Activated naive CD8-positive, alpha-beta T cell treated with anti-CD3 and anti-CD28 coated beads, Interleukin-2, amount 50 U/mL, for 16 hours (primary cell): ENCODE measurements around the gene ATP8B1.
A peak's percentile ranks its signal among the peaks of the same experiment; 100 is the strongest.
"Not testable (repeated sequence)": the region's sequence is repeated elsewhere in the genome, so short reads cannot be mapped to it uniquely, and the experiment has no call there.

Experiments
- DNase-seq: peaks from one replicate; pipeline ENCODE4 v3.0.0-alpha.2; 2020; ENCODE audit warnings: low read depth, low spot score

ATP8B1 gene

DNA sequence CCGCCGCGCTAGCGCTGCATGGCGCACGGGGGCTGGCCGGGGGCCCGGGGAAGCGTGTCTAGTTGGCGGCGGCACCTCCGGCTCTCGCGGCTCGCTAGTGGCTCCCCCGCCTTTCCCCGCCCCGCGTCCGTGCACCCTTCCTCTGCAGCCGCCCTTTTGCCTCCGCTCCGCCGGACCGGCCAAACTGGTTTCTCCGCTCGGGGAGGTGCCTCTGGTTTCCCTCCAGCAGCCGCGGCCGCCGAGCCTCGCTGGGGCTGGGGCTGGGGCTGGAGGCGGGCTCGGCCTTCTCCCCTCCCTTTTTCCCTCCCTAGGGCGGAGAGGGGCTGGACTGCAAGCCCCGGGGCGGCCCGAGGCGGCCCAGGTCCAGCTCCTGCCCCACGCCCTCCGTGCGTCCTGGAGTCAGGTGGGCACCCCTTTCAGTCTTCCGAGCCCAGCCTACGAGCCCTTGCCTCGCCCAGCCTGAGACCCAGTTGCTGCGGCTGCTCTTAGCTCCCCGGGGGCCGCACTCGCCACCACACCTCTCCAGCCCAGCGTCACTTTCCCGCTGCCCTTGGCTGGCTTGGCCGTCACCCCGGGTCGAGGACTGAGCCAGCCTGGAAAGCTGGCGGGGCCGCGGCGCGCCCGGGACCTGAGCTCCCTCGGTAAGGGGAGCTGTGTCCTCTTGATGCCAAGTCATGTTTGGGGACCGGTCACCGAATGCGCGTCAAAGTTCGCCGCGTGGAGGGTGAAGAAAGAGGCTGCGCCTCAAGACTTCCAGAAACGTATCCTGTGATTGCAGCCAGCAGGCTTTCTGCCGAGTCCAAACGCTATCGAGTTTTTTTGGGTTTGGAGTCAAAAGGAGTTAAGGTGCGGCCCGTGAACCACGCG, at the start of gene ATP8B1:
TSS of gene ATP8B1 (minus strand) at position 213 of the 867 bp plus-strand sequence. CDS start 71,508 bp downstream, outside the sequence.
- DNase-seq = no peak

- no peak for DNase-seq
Observed at GRCh38 chr18:57850063-57850462, 46.9 kb upstream of the ATP8B1 start.

- DNase-seq = not testable (repeated sequence)
Observed at GRCh38 chr18:57848374-57848773, 45.3 kb upstream of the ATP8B1 start.

GRCh38 chr18:57847431-57847830, 44.3 kb upstream of the ATP8B1 start:
- not testable (repeated sequence) for DNase-seq

DNA sequence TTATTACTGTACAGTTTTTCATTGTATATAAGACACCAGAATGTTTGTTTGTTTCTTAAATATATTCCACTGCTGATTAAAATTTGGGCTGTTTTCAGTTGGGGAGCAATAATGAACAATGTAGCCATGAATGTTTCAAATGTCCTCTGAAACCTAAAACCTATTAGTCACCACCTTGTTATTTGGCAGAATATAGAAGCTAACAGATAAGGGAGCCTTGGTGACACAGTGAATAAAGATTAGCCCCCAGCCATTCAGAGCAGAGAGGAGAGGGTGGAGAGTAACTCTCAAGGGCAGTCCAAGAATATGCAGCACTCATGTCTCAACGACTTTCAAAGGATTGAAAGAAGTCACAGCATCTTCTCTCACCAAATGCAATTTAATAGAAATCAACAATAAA, 43.1 kb upstream of the ATP8B1 start:
- DNase-seq = no peak

DNA sequence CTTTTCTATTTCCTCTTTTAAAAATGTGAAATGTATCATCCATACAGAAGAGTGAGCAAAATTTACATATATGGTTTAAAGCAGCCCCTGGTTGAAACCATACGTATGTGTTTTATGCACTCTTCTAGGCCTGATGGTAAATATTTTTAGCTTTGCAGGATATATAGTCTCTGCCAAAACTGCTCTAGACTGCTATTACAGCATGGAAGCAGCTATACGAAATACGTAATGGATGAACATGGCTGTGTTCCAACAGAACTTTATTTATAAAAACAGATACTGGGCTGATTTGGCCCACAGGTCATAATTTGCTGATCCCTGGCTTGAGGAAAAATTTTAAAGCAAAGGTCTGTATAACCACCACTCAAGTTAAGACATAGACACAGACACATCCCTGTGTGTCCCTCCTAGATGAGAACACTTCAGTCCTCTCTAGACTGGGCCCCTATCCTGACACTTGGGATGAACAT, 42.5 kb upstream of the ATP8B1 start:
- DNase-seq = no peak

- no peak for DNase-seq
Observed at GRCh38 chr18:57844319-57844718, 41.2 kb upstream of the ATP8B1 start.

GRCh38 chr18:57843386-57843785, 40.3 kb upstream of the ATP8B1 start:
- no peak for DNase-seq

DNA sequence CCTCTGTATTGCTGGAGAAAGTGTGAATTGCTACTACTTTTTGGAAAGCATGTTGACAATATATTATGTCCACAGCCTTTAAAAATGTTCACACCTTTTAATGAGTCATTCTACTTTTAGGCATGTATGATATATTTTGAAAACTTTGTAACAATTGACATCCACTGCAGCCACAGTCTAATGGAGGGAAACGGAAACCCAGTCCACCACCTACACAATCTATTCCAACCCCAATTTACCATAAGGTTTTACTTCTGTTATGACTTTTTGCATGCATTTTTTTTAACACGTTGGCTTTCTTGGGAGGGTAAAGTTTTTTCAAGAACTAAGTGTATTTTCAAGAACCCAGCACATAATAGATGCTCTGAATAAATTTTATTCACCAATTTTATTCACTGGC, 38.5 kb upstream of the ATP8B1 start:
- DNase-seq = no peak

GRCh38 chr18:57839942-57840381, 36.8 kb upstream of the ATP8B1 start:
- no peak for DNase-seq

GRCh38 chr18:57837917-57838548, 34.9 kb upstream of the ATP8B1 start:
- DNase-seq = no peak

DNA sequence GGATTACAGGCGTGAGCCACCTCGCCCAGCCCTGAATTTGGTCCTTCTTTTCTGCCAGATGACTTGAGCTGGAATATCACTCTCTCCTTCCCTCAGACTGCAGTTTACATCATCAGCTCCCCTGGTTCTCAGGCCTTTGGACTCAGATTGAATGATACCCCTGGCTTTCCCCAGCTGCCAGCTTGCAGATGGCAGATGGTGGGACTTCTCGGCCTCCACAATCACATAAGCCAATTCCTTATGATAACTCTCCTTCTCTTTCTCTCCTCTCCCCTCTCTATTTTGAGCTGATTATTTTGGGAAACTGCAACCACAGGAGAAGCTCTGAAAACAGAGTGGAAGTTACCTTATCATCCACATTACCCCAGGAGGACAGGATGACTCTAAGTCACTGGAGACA, 33.4 kb upstream of the ATP8B1 start:
- DNase-seq = no peak

DNA sequence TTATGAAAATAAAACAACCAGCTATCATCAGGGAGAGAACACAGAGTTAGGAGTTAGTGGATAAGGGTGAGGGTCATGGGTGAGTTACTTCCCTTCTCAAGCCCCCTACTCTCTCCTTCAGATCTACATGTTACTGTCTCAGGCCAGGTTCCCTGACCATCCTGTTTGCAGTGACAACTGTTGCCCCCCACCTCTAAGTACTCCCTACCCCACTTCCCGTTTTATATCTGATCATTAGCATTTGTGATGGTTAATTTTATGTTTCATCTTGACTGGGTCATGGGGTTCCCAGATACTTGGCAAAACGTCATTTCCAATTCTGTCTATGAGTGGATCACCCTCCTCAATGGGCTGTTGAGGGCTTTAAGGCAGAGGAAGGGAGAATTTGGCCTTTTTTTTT, 32.8 kb upstream of the ATP8B1 start:
- DNase-seq = no peak

- no peak for DNase-seq
Observed at GRCh38 chr18:57834616-57835015, 31.5 kb upstream of the ATP8B1 start.

DNA sequence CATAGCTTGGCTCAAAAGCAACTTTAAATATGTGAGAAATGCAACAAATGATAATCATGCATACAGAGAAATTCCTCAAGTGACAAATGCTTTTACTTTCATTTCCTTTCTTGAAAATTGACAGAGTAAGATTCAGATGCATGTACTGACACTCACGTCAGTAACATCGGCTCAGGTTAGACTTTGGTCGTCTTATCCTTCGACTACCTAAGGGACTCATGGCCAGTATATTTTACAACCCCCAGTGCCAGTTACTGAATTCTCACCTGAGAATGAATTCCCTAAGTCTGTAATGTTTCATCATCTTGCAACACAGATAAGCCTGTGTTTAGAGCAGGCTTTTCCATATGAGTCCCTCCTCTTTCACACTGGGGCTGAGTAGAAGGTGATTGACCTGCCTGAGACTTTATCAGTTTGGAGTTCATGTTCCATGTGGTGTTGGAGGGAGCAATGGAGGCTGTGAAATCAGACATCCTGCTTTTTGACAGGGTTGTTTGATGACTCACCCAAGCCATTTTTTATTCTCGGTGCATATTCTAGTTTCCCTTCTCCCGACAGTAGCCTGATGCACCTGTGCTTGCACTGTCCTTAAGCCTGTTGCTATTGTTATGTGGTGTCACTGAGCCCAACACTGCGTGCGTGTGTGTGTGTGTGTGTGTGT, 30.5 kb upstream of the ATP8B1 start:
- peak; percentile 20 for DNase-seq

- DNase-seq = no peak
Observed at GRCh38 chr18:57832730-57833129, 29.6 kb upstream of the ATP8B1 start.

DNA sequence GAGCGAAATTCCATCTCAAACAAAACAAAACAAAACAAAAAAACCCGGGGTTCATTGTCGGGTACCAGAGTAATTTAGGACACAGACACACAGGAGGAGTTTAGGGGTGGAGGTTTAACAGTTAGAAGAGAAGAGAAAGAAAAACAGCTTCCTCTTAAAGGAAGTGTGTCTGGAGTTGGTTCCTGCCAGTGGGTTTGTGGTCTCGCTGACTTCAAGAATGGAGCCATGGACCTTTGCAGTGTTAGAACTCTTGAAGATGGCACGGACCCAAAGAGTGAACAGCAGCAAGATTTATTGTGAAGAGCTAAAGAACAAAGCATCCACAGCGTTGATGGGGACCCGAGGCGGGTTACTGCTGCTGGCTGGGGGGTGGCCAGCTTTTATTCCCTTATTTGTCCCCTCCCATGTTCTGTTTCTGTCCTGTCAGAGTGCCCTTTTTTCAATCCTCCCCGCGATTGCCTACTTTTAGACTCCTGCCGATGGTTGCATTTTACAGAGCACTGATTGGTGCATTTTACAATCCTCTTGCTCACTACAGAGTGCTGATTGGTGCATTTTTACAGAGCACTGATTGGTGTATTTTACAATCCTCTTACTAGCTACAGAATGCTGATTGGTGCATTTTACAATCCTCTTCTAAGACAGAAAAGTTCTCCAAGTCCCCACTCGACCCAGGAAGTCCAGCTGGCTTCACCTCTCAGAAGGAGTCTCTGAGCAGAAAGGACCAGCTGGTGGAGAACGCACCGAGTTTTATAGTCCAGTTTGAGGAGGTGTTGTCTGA, 28.7 kb upstream of the ATP8B1 start:
- DNase-seq = no peak

GRCh38 chr18:57827646-57828045, 24.5 kb upstream of the ATP8B1 start:
- DNase-seq = no peak

- DNase-seq = no peak
Observed at GRCh38 chr18:57826252-57826651, 23.1 kb upstream of the ATP8B1 start.

- not testable (repeated sequence) for DNase-seq
Observed at GRCh38 chr18:57820583-57820982, 17.5 kb upstream of the ATP8B1 start.

GRCh38 chr18:57819671-57820460, 16.8 kb upstream of the ATP8B1 start:
- no peak for DNase-seq
